Caco-2 (cell line): ENCODE results near the gene AK9. TPM values are rescaled to one million over a fixed set of nuclear protein-coding genes. Genes with fewer than 3 reads are reported as not detected.

ENCODE experiments used
- BruUV-seq: library from RNA; stranded (reverse); fragments of 400-500 nt; replicated peaks from 2 replicates; lab custom pipeline; 2021; lab: Mats Ljungman, UMichigan
- CTCF ChIA-PET: fragments of 300-600 bp; sonication (Branson Sonifier 250); formaldehyde crosslinking; loops from one replicate; lab custom pipeline; 2022; ENCODE audit warnings: antibody characterized with exemption; lab: Charles Lee
- POLR2A ChIA-PET: fragments of 300-600 bp; sonication (Branson Sonifier 250); formaldehyde crosslinking; loops from one replicate; lab custom pipeline; 2022; ENCODE audit warnings: antibody characterized with exemption; lab: Charles Lee
- DNase-seq, 2 experiments: peaks; one replicate each; pipeline versions ENCODE4 v3.0.0 to v3.0.0-alpha.2; 2020 to 2022
- H3K27me3 ChIP-seq: replicated peaks from 2 replicates; pipeline ENCODE4 v1.6.0; 2011; ENCODE audit warnings: low read length; ENCODE audit not compliant: control insufficient read depth, insufficient read depth
- H3K36me3 ChIP-seq: 2 replicates; pipeline ENCODE4 v1.5.1; 2011; ENCODE audit warnings: low read length; ENCODE audit not compliant: control insufficient read depth, insufficient read depth
- H3K4me1 ChIP-seq: fragments of 250-450 bp; sonication (Bioruptor Pico); 2 replicates; pipeline ENCODE4 v1.5.1; 2020; ENCODE audit warnings: mild to moderate bottlenecking
- H3K4me3 ChIP-seq: 2 replicates; pipeline ENCODE4 v1.5.1; 2011; ENCODE audit warnings: low read depth, mild to moderate bottlenecking, control low read depth, low read length
- H3K9me3 ChIP-seq: fragments of 250-450 bp; sonication (Bioruptor Pico); 2 replicates; pipeline ENCODE4 v1.5.1; 2020; ENCODE audit warnings: mild to moderate bottlenecking, moderate library complexity
- H3K27ac Mint-ChIP-seq: one replicate; pipeline ENCODE4 v1.8.0; 2022; ENCODE audit warnings: mixed read lengths; ENCODE audit not compliant: unreplicated experiment
- H3K27me3 Mint-ChIP-seq: one replicate; pipeline ENCODE4 v1.8.0; 2022; ENCODE audit warnings: mixed read lengths; ENCODE audit not compliant: insufficient read depth, unreplicated experiment
- H3K36me3 Mint-ChIP-seq: one replicate; pipeline ENCODE4 v1.8.0; 2022; ENCODE audit warnings: mild to moderate bottlenecking, mixed read lengths; ENCODE audit not compliant: insufficient read depth, unreplicated experiment
- H3K4me1 Mint-ChIP-seq: one replicate; pipeline ENCODE4 v1.8.0; 2022; ENCODE audit warnings: low read depth, mixed read lengths; ENCODE audit not compliant: unreplicated experiment
- H3K4me3 Mint-ChIP-seq: one replicate; pipeline ENCODE4 v1.8.0; 2022; ENCODE audit warnings: mild to moderate bottlenecking, moderate library complexity, mixed read lengths; ENCODE audit not compliant: unreplicated experiment
- H3K9me3 Mint-ChIP-seq: one replicate; pipeline ENCODE4 v1.8.0; 2022; ENCODE audit warnings: mixed read lengths; ENCODE audit not compliant: unreplicated experiment
- intact Hi-C: fragments of 100-400 bp; cut with micrococcal nuclease; formaldehyde crosslinking; loops from one replicate; pipeline ENCODE4 v1.10.0; 2022; ENCODE audit not compliant: unreplicated experiment
- total RNA-seq: library from RNA; stranded (reverse); gene quantifications from 2 replicates; pipeline ENCODE4 v1.2.3, GENCODE V29; 2022
- TF ChIP-seq, protein P1 (sequence below), 2 experiments: fragments of 200-600 bp in 1 of 2; IDR thresholded peaks; 1 replicate in 1 of 2; 2 replicates in 1 of 2; pipeline versions ENCODE4 v1.5.1 to v1.8.0; 2011 to 2022; ENCODE audit warnings: antibody characterized with exemption in 1 of 2, control low read depth in 1 of 2, inconsistent platforms in 1 of 2, low read depth in 1 of 2, low read length in 1 of 2, mild to moderate bottlenecking in 1 of 2, moderate library complexity in 1 of 2; ENCODE audit not compliant: insufficient read depth in 1 of 2, severe bottlenecking in 1 of 2, unreplicated experiment in 1 of 2

The AK9 gene
- total RNA-seq, 1 experiment from 2014 or later = 3.4 TPM

DNA sequence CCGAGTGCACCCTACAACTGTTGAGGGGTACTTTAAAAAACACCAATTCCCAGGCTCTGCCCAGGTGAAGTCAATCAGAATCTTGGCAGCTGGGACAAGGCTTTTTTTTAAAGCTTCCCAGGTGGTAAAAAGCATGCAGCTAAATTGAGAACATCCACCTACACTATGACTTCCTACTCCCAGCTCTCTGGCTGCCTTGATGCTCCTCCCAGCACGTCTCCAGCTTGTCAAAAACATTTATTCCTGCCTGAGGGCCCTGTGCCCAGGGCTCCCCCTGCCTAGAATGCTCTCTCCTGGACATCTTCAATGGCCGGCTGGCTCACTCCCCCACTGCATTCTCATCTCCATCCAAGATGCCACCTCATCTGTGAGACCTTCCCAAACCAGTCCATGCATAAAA is 217.9 kb downstream of the AK9 start:
- Mint-ChIP-seq H3K4me1 (peaks cover 18% of the 10 kb centered on the region), H3K4me3 (no peak overlapping the region), H3K27ac (no peak overlapping the region), H3K36me3 (peaks cover 41% of the 10 kb centered on the region), H3K9me3 (no peaks in the 10 kb centered on the region), H3K27me3 (no peaks in the 10 kb centered on the region)
- POLR2A ChIA-PET = no interaction called here
- Histone ChIP-seq H3K4me1 (peaks cover 9% of the 10 kb centered on the region; the same call in 1 of the 2 replicates), H3K27me3 (no peaks in the 10 kb centered on the region), H3K9me3 (no peaks in the 10 kb centered on the region), H3K4me3 (no peak overlapping the region), H3K36me3 (peaks cover 2% of the 10 kb centered on the region; the same call in 1 of the 2 replicates)
- DNase-seq = no peak
- TF ChIP-seq, protein P1, sequence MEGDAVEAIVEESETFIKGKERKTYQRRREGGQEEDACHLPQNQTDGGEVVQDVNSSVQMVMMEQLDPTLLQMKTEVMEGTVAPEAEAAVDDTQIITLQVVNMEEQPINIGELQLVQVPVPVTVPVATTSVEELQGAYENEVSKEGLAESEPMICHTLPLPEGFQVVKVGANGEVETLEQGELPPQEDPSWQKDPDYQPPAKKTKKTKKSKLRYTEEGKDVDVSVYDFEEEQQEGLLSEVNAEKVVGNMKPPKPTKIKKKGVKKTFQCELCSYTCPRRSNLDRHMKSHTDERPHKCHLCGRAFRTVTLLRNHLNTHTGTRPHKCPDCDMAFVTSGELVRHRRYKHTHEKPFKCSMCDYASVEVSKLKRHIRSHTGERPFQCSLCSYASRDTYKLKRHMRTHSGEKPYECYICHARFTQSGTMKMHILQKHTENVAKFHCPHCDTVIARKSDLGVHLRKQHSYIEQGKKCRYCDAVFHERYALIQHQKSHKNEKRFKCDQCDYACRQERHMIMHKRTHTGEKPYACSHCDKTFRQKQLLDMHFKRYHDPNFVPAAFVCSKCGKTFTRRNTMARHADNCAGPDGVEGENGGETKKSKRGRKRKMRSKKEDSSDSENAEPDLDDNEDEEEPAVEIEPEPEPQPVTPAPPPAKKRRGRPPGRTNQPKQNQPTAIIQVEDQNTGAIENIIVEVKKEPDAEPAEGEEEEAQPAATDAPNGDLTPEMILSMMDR (IDR thresholded peaks at IDR 0.05; ENCODE audit: insufficient read depth in 1 of 2, low read depth in 1 of 2, low read length in 1 of 2, severe bottlenecking in 1 of 2, unreplicated experiment in 1 of 2) = no peak
- no TSS peak for BruUV-seq
- CTCF ChIA-PET = no interaction called here
- intact Hi-C loops = no loop called here

GRCh38 chr6:109472132-109472995 is 218.6 kb downstream of the AK9 start:
- Histone ChIP-seq H3K9me3 (no peaks in the 10 kb centered on the region), H3K36me3 (peaks cover 2% of the 10 kb centered on the region; the same call in 1 of the 2 replicates), H3K4me1 (peaks cover 1% of the 10 kb centered on the region; the same call in 1 of the 2 replicates), H3K27me3 (no peaks in the 10 kb centered on the region), H3K4me3 (no peak overlapping the region)
- Mint-ChIP-seq H3K27me3 (no peaks in the 10 kb centered on the region), H3K9me3 (no peaks in the 10 kb centered on the region), H3K36me3 (peaks cover 49% of the 10 kb centered on the region), H3K4me3 (no peak overlapping the region), H3K4me1 (peaks cover 12% of the 10 kb centered on the region), H3K27ac (no peak overlapping the region)
- no peak for DNase-seq
- intact Hi-C loops = no loop called here
- BruUV-seq = no TSS peak
- TF ChIP-seq, protein P1 (IDR thresholded peaks at IDR 0.05; ENCODE audit: insufficient read depth in 1 of 2, low read depth in 1 of 2, low read length in 1 of 2, severe bottlenecking in 1 of 2, unreplicated experiment in 1 of 2) = no peak
- CTCF ChIA-PET = no interaction called here
- POLR2A ChIA-PET = no interaction called here

DNA sequence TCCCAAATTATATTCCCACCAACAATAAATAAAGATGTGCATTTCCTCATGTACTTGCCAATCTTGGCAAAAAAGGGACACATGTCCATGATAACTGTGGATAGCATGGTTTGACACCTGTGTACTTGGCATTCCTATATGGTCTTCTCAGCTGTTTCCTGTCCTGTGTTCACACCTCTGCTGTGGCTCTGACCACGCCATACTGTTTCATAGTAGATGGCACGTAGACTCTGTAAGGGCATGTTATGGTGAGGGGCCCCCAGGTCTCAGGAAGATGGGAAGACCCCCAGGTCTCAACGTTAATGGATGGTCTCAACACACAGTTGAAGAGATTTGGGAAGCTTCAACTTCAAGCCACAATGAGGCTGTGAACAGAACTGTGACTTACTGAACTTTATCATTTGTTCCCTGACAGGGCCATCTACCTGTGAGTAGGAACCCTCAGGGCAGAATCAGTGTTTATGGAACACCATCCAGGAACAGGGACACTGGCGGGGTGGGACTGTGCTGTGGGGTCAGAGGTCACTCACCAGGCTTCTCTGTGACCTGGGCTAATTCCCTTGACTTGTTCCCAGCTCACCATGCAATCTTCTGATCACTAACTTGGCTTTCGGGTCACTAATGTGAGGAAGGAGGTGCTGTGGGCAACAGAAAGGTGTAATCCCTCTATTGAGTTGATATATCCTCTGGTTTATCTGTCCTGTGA is 219.7 kb downstream of the AK9 start:
- TF ChIP-seq, protein P1 (IDR thresholded peaks at IDR 0.05; ENCODE audit: insufficient read depth in 1 of 2, low read depth in 1 of 2, low read length in 1 of 2, severe bottlenecking in 1 of 2, unreplicated experiment in 1 of 2) = no peak
- Histone ChIP-seq H3K9me3 (no peaks in the 10 kb centered on the region), H3K4me3 (no peak overlapping the region), H3K4me1 (no peaks in the 10 kb centered on the region), H3K36me3 (peaks cover 2% of the 10 kb centered on the region; the same call in 1 of the 2 replicates), H3K27me3 (no peaks in the 10 kb centered on the region)
- Mint-ChIP-seq H3K36me3 (peaks cover 58% of the 10 kb centered on the region), H3K4me3 (no peak overlapping the region), H3K27ac (no peak overlapping the region), H3K4me1 (peaks cover 11% of the 10 kb centered on the region), H3K9me3 (no peaks in the 10 kb centered on the region), H3K27me3 (no peaks in the 10 kb centered on the region)
- intact Hi-C loops = no loop called here
- CTCF ChIA-PET = no interaction called here
- POLR2A ChIA-PET = no interaction called here
- BruUV-seq = no TSS peak
- no peak for DNase-seq
